ENCODE results near the gene CPVL.
A peak's percentile ranks its signal among the peaks of the same experiment; 100 is the strongest.

The CPVL gene

GRCh38 chr7:28976022-28976421 is 170.3 kb downstream of the CPVL start:
- TF ChIP-seq CTCF (IDR thresholded peaks at IDR 0.05) = no peak
- Histone ChIP-seq H3K27ac (no peak overlapping the region), H3K4me3 (no peak overlapping the region)
- no peak for DNase-seq (ENCODE audit: low spot score)

- no peak for TF ChIP-seq CTCF (IDR thresholded peaks at IDR 0.05)
- DNase-seq (ENCODE audit: low spot score) = no peak
These were observed 172.7 kb downstream of the CPVL start for GRCh38 chr7:28973591-28973990.

GRCh38 chr7:28964056-28964455 is 182.3 kb downstream of the CPVL start:
- no peak overlapping the region for H3K27ac ChIP-seq
- no peak for DNase-seq (ENCODE audit: low spot score)
- no peak for TF ChIP-seq CTCF (IDR thresholded peaks at IDR 0.05)
- H3K4me3 ChIP-seq = no peak overlapping the region

More at GRCh38 chr7:28973591-28973990, 172.7 kb downstream of the CPVL start:
- no peak overlapping the region for H3K4me3 ChIP-seq
- H3K27ac ChIP-seq = no peak overlapping the region

GRCh38 chr7:28961972-28962371 is 184.4 kb downstream of the CPVL start:
- no peak overlapping the region for H3K4me3 ChIP-seq
- TF ChIP-seq CTCF (IDR thresholded peaks at IDR 0.05) = no peak
- H3K27ac ChIP-seq = no peak overlapping the region
- no peak for DNase-seq (ENCODE audit: low spot score)

GRCh38 chr7:28960071-28960840 is 186.1 kb downstream of the CPVL start:
- H3K27ac ChIP-seq = no peak overlapping the region
- no peak for DNase-seq (ENCODE audit: low spot score)
- no peak overlapping the region for H3K4me3 ChIP-seq
- TF ChIP-seq CTCF (IDR thresholded peaks at IDR 0.05) = no peak

- H3K27ac ChIP-seq = peak overlapping the region in 1 of 2 donors; percentile 32
- H3K4me3 ChIP-seq = peak overlapping the region; percentile 76
- TF ChIP-seq CTCF (IDR thresholded peaks at IDR 0.05) = no peak
- DNase-seq (ENCODE audit: low spot score) = no peak
These were observed 187.4 kb downstream of the CPVL start for GRCh38 chr7:28958980-28959347.

All from coronary artery (tissue), 2 donors.